Measurements from ENCODE around the gene MARCKS. TPM values are rescaled to one million over a fixed set of nuclear protein-coding genes. Genes with fewer than 3 reads are reported as not detected.
"Not testable (repeated sequence)": the region's sequence is repeated elsewhere in the genome, so short reads cannot be mapped to it uniquely, and the experiment has no call there.

Gene MARCKS
- total RNA-seq, 2 donors from 2014 or later, result 142 to 223 TPM

GRCh38 chr6:113908801-113909200, 51.7 kb downstream of the MARCKS start:
- ATAC-seq (no peak), DNase-seq (no peak)
- intact Hi-C loops (cut with DNase I, micrococcal nuclease), result no loop called here

GRCh38 chr6:113909224-113909856, 52.2 kb downstream of the MARCKS start:
- DNase-seq (no peak), ATAC-seq (no peak)
- intact Hi-C loops (cut with DNase I, micrococcal nuclease), result no loop called here

- ATAC-seq; intact Hi-C loops (cut with DNase I, micrococcal nuclease); DNase-seq: not testable (repeated sequence)
These were observed 53.1 kb downstream of the MARCKS start for GRCh38 chr6:113910285-113910684.

Other genes starting within 250 kb of the MARCKS start
- gene HDAC2, start 113.8 kb downstream of the MARCKS start, total RNA-seq, result 10 to 100 TPM; 59.9 to 62.5 TPM